ENCODE data around the gene CYP46A1. TPM values are rescaled to one million over a fixed set of nuclear protein-coding genes. Genes with fewer than 3 reads are reported as not detected.

Gene CYP46A1
- total and polyA plus RNA-seq, 4 donors = 0.33 to 2.5 (median 1.4) TPM

GRCh38 chr14:99668307-99669295 lies 15.5 kb upstream of the CYP46A1 start:
- no peaks in the 10 kb centered on the region for H3K27me3 ChIP-seq (ENCODE audit: control insufficient read depth in 3 of 3, insufficient read depth in 3 of 3, low read length in 2 of 3)
- peaks cover 0 to 4% (median 0%) of the 10 kb centered on the region in 5 donors for H3K4me1 ChIP-seq (ENCODE audit: control insufficient read depth in 5 of 5, insufficient read depth in 5 of 5, low read length in 5 of 5)
- H3K27ac ChIP-seq (ENCODE audit: low read depth in 1 of 2, low read length in 1 of 2) = no peak overlapping the region
- peaks cover 0 to 3% (median 2%) of the 10 kb centered on the region in 4 donors for H3K36me3 ChIP-seq (ENCODE audit: control insufficient read depth in 4 of 4, insufficient read depth in 4 of 4, low read length in 4 of 4)
- no peak overlapping the region for H3K4me3 ChIP-seq
- no peak overlapping the region for H3K9ac ChIP-seq (ENCODE audit: insufficient read depth in 1 of 2, low read length in 2 of 2)
- H3K9me3 ChIP-seq (ENCODE audit: control insufficient read depth in 4 of 4, insufficient read depth in 3 of 4, low read length in 3 of 4) = no peaks in the 10 kb centered on the region
- ATAC-seq (ENCODE audit: insufficient read depth, low FRiP score) (no peak), DNase-seq (no peak)
- WGBS, 2 donors = 87 to 90% methylated on average over 24 to 27 of the region's 27 CpGs
- TF ChIP-seq, protein P1, sequence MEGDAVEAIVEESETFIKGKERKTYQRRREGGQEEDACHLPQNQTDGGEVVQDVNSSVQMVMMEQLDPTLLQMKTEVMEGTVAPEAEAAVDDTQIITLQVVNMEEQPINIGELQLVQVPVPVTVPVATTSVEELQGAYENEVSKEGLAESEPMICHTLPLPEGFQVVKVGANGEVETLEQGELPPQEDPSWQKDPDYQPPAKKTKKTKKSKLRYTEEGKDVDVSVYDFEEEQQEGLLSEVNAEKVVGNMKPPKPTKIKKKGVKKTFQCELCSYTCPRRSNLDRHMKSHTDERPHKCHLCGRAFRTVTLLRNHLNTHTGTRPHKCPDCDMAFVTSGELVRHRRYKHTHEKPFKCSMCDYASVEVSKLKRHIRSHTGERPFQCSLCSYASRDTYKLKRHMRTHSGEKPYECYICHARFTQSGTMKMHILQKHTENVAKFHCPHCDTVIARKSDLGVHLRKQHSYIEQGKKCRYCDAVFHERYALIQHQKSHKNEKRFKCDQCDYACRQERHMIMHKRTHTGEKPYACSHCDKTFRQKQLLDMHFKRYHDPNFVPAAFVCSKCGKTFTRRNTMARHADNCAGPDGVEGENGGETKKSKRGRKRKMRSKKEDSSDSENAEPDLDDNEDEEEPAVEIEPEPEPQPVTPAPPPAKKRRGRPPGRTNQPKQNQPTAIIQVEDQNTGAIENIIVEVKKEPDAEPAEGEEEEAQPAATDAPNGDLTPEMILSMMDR (IDR thresholded peaks at IDR 0.05; ENCODE audit: control extremely low read depth, extremely low read depth) = no peak

- TF ChIP-seq, protein P1 (IDR thresholded peaks at IDR 0.05; ENCODE audit: control extremely low read depth, extremely low read depth) = no peak
- no peak for ATAC-seq (ENCODE audit: insufficient read depth, low FRiP score)
- Histone ChIP-seq H3K36me3 (ENCODE audit: control insufficient read depth in 4 of 4, insufficient read depth in 4 of 4, low read length in 4 of 4) (peaks cover 0 to 3% (median 2%) of the 10 kb centered on the region in 4 donors), H3K9ac (ENCODE audit: insufficient read depth in 1 of 2, low read length in 2 of 2) (no peak overlapping the region), H3K27me3 (ENCODE audit: control insufficient read depth in 3 of 3, insufficient read depth in 3 of 3, low read length in 2 of 3) (peaks cover 0 to 4% (median 0%) of the 10 kb centered on the region in 3 donors), H3K9me3 (ENCODE audit: control insufficient read depth in 4 of 4, insufficient read depth in 3 of 4, low read length in 3 of 4) (peaks cover 0 to 4% (median 0%) of the 10 kb centered on the region in 4 donors), H3K4me3 (no peak overlapping the region), H3K27ac (ENCODE audit: low read depth in 1 of 2, low read length in 1 of 2) (no peak overlapping the region), H3K4me1 (ENCODE audit: control insufficient read depth in 5 of 5, insufficient read depth in 5 of 5, low read length in 5 of 5) (peaks cover 0 to 4% (median 0%) of the 10 kb centered on the region in 5 donors)
- no peak for DNase-seq
- WGBS, 2 donors = 85 to 86% methylated on average over 14 of the region's 14 CpGs
These were observed 13.5 kb upstream of the CYP46A1 start for GRCh38 chr14:99670361-99671234.

- WGBS, 2 donors = 83 to 85% methylated on average over 20 of the region's 20 CpGs
- Histone ChIP-seq H3K36me3 (ENCODE audit: control insufficient read depth in 4 of 4, insufficient read depth in 4 of 4, low read length in 4 of 4) (peaks cover 0 to 3% (median 2%) of the 10 kb centered on the region in 4 donors), H3K4me3 (no peak overlapping the region), H3K9ac (ENCODE audit: insufficient read depth in 1 of 2, low read length in 2 of 2) (no peak overlapping the region), H3K27ac (ENCODE audit: low read depth in 1 of 2, low read length in 1 of 2) (no peak overlapping the region), H3K27me3 (ENCODE audit: control insufficient read depth in 3 of 3, insufficient read depth in 3 of 3, low read length in 2 of 3) (peaks cover 0 to 5% (median 0%) of the 10 kb centered on the region in 3 donors), H3K4me1 (ENCODE audit: control insufficient read depth in 5 of 5, insufficient read depth in 5 of 5, low read length in 5 of 5) (peaks cover 0 to 4% (median 0%) of the 10 kb centered on the region in 5 donors), H3K9me3 (ENCODE audit: control insufficient read depth in 4 of 4, insufficient read depth in 3 of 4, low read length in 3 of 4) (peaks cover 0 to 4% (median 0%) of the 10 kb centered on the region in 4 donors)
- TF ChIP-seq, protein P1 (IDR thresholded peaks at IDR 0.05; ENCODE audit: control extremely low read depth, extremely low read depth) = no peak
- ATAC-seq (ENCODE audit: insufficient read depth, low FRiP score) = no peak
- no peak for DNase-seq
These were observed 12.6 kb upstream of the CYP46A1 start for GRCh38 chr14:99671235-99672224.

Data from lung (tissue), 12 donors.